Osteoblast (primary cell): ENCODE measurements around the gene AMPH. TPM values are rescaled to one million over a fixed set of nuclear protein-coding genes. Genes with fewer than 3 reads are reported as not detected.
"Not testable (repeated sequence)": the region's sequence is repeated elsewhere in the genome, so short reads cannot be mapped to it uniquely, and the experiment has no call there.

Experiments
- DNase-seq: peaks from one replicate; pipeline ENCODE4 v3.0.0; 2011; ENCODE audit warnings: low spot score, mixed read lengths; ENCODE audit not compliant: insufficient read length; ENCODE audit errors: missing footprints
- H2AFZ ChIP-seq: 2 replicates; pipeline ENCODE4 v1.6.0; 2011; ENCODE audit warnings: mild to moderate bottlenecking, low read length
- H3K27ac ChIP-seq: 2 replicates; pipeline ENCODE4 v1.5.1; 2011; ENCODE audit warnings: mild to moderate bottlenecking, low read depth, low read length, moderate library complexity
- H3K27me3 ChIP-seq: 2 replicates; pipeline ENCODE4 v1.6.0; 2012; ENCODE audit warnings: mild to moderate bottlenecking, control low read depth, inconsistent platforms, low read length, moderate library complexity; ENCODE audit not compliant: insufficient read depth
- H3K36me3 ChIP-seq: 2 replicates; pipeline ENCODE4 v1.5.1; 2011; ENCODE audit warnings: mild to moderate bottlenecking, low read length, control low read depth, moderate library complexity; ENCODE audit not compliant: insufficient read depth
- H3K4me1 ChIP-seq: 2 replicates; pipeline ENCODE4 v1.5.1; 2011; ENCODE audit warnings: mild to moderate bottlenecking, low read length, control low read depth, moderate library complexity; ENCODE audit not compliant: insufficient read depth
- H3K4me2 ChIP-seq: 2 replicates; pipeline ENCODE4 v1.6.0; 2011; ENCODE audit warnings: mild to moderate bottlenecking, low read length; ENCODE audit not compliant: insufficient read depth
- H3K4me3 ChIP-seq: fragments of 200-600 bp; sonication (generic); 3 replicates; pipeline ENCODE4 v1.5.1; 2012; ENCODE audit warnings: mild to moderate bottlenecking, low read length, inconsistent platforms; ENCODE audit not compliant: insufficient read depth
- H3K79me2 ChIP-seq: 2 replicates; pipeline ENCODE4 v1.6.0; 2012; ENCODE audit warnings: mild to moderate bottlenecking, low read length, control low read depth, inconsistent platforms; ENCODE audit not compliant: insufficient read depth
- H3K9me3 ChIP-seq: 2 replicates; pipeline ENCODE4 v1.5.1; 2011; ENCODE audit warnings: low read depth, low read length, control low read depth
- H4K20me1 ChIP-seq: 2 replicates; pipeline ENCODE4 v1.6.0; 2012; ENCODE audit warnings: mild to moderate bottlenecking, low read length, control low read depth; ENCODE audit not compliant: insufficient read depth
- total RNA-seq: library from RNA; depleted of rRNA; stranded (reverse); fragments of >200 nt; gene quantifications from 2 replicates; pipeline ENCODE4 v1.2.3, GENCODE V29; 2012
- TF ChIP-seq, protein P1 (sequence below): IDR thresholded peaks from 2 replicates; pipeline ENCODE4 v1.5.1; 2011; ENCODE audit warnings: mild to moderate bottlenecking, low read depth, low read length, moderate library complexity; ENCODE audit errors: extremely low read depth

AMPH gene
- total RNA-seq, 1 donor: 1.1 TPM

DNA sequence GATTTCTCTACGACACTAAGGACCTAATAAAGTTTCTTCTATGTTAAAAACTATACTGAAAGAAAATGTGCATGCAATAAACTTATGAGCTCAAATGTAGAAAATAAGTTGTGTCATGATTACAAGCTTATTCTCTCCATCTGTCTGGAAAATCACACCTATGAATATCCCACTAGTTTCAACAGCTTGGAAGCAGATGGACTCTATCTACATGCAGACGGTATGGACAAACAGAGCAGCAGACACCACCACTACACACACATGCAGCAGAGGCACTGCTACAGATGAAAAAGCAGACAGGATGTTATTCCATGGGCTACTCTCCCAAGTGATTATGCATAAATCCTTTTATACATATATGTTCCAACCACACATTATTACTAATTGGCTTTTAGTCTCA is 234.3 kb downstream of the AMPH start:
- H3K79me2 ChIP-seq: no peaks in the 10 kb centered on the region
- H3K27me3 ChIP-seq: no peaks in the 10 kb centered on the region
- TF ChIP-seq, protein P1, sequence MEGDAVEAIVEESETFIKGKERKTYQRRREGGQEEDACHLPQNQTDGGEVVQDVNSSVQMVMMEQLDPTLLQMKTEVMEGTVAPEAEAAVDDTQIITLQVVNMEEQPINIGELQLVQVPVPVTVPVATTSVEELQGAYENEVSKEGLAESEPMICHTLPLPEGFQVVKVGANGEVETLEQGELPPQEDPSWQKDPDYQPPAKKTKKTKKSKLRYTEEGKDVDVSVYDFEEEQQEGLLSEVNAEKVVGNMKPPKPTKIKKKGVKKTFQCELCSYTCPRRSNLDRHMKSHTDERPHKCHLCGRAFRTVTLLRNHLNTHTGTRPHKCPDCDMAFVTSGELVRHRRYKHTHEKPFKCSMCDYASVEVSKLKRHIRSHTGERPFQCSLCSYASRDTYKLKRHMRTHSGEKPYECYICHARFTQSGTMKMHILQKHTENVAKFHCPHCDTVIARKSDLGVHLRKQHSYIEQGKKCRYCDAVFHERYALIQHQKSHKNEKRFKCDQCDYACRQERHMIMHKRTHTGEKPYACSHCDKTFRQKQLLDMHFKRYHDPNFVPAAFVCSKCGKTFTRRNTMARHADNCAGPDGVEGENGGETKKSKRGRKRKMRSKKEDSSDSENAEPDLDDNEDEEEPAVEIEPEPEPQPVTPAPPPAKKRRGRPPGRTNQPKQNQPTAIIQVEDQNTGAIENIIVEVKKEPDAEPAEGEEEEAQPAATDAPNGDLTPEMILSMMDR: no peak
- H3K9me3 ChIP-seq: no peaks in the 10 kb centered on the region
- DNase-seq: no peak
- H3K36me3 ChIP-seq: no peaks in the 10 kb centered on the region
- H4K20me1 ChIP-seq: no peaks in the 10 kb centered on the region
- no peaks in the 10 kb centered on the region for H3K4me1 ChIP-seq
- no peak overlapping the region for H3K4me3 ChIP-seq
- no peak overlapping the region for H2AFZ ChIP-seq
- no peak overlapping the region for H3K4me2 ChIP-seq
- H3K27ac ChIP-seq: no peak overlapping the region

DNA sequence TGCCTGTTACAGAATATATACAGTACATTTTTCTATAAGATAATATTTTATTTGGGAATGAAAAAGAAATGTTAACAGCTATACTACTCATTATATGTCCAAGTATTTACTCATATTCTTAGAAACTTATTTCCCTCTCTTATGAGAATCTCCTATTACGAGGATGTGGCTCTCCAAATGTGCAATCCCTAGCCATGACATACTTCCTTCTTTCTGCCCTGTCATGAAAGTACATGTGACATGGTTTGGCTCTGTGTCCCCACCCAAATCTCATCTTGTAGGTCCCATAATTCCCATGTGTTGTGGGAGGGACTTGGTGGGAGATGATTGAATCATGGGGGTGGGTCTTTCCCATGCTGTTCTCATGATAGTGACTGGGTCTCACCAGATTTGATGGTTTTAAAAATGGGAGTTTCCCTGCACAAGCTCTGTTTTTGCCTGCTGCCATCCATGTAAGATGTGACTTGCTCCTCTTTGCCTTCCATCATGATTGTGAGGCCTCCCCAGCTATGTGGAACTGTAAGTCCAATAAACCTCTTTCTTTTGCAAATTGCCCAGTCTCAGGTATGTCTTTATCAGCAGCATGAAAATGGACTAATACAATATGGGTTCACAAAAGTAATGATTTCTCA is 235.1 kb downstream of the AMPH start:
- not testable (repeated sequence) for H3K4me3 ChIP-seq, H3K27ac ChIP-seq, H3K4me1 ChIP-seq, H3K27me3 ChIP-seq, DNase-seq, H4K20me1 ChIP-seq, H3K4me2 ChIP-seq, H3K9me3 ChIP-seq, H3K79me2 ChIP-seq, H3K36me3 ChIP-seq, H2AFZ ChIP-seq

DNA sequence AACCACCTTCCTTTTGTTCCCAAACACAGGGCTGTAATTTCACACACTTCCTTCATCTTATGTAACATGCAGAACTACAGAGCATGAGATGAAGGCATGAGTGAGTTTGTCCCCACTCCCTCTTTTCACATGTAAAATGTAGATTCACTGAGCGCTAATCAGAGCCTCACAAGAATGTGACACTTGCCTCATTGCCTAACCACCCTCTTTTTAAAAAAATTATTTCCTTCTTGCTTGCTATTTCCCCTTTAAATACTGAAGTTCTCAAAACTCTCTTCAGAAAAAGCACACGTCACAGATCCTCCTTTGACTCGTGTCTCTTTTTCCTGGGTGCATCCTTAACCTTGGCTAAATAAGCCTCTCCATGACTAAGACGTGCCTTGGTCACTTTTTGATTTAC is 236.5 kb downstream of the AMPH start:
- H3K4me1 ChIP-seq: no peaks in the 10 kb centered on the region
- H4K20me1 ChIP-seq: no peaks in the 10 kb centered on the region
- H2AFZ ChIP-seq: no peak overlapping the region
- no peak for DNase-seq
- no peak overlapping the region for H3K4me2 ChIP-seq
- no peak overlapping the region for H3K4me3 ChIP-seq
- H3K79me2 ChIP-seq: no peaks in the 10 kb centered on the region
- no peaks in the 10 kb centered on the region for H3K36me3 ChIP-seq
- no peaks in the 10 kb centered on the region for H3K27me3 ChIP-seq
- H3K9me3 ChIP-seq: no peaks in the 10 kb centered on the region
- TF ChIP-seq, protein P1: no peak
- H3K27ac ChIP-seq: no peak overlapping the region

DNA sequence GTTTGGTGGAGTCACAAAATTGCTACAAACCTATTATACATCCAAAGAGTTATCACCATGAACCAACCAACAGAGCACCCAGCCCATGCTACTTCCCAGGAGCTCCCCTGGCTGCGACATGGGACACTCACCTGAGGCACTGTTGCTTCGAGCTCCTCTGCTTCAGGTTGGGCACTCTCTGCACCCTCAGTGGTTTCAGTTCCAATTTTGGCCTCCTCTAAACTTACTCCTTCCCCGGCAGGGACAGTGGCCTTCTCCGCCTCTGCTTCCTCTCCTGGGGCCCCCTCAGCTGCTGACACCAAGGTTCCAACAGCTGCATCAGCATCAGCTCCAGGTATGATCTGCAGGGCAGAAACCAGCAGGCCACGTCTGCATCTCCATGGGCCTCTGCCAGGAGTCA is 237.3 kb downstream of the AMPH start:
- Histone ChIP-seq H3K36me3 (no peaks in the 10 kb centered on the region), H3K4me3 (no peak overlapping the region), H3K27me3 (no peaks in the 10 kb centered on the region), H3K4me1 (no peaks in the 10 kb centered on the region), H3K9me3 (no peaks in the 10 kb centered on the region), H4K20me1 (no peaks in the 10 kb centered on the region), H3K27ac (no peak overlapping the region), H3K79me2 (no peaks in the 10 kb centered on the region), H3K4me2 (no peak overlapping the region), H2AFZ (no peak overlapping the region)
- TF ChIP-seq, protein P1: no peak
- no peak for DNase-seq
